NT2/D1 (cell line): ENCODE measurements around the gene SH3PXD2B.

Experiments
- YY1 ChIP-seq: IDR thresholded peaks from 2 replicates; pipeline ENCODE4 v1.6.1; 2011; ENCODE audit not compliant: insufficient read length, insufficient read depth
- ZNF274 ChIP-seq: IDR thresholded peaks from 2 replicates; pipeline ENCODE4 v1.6.1; 2011; ENCODE audit warnings: mild to moderate bottlenecking, low read depth, low read length

DNA sequence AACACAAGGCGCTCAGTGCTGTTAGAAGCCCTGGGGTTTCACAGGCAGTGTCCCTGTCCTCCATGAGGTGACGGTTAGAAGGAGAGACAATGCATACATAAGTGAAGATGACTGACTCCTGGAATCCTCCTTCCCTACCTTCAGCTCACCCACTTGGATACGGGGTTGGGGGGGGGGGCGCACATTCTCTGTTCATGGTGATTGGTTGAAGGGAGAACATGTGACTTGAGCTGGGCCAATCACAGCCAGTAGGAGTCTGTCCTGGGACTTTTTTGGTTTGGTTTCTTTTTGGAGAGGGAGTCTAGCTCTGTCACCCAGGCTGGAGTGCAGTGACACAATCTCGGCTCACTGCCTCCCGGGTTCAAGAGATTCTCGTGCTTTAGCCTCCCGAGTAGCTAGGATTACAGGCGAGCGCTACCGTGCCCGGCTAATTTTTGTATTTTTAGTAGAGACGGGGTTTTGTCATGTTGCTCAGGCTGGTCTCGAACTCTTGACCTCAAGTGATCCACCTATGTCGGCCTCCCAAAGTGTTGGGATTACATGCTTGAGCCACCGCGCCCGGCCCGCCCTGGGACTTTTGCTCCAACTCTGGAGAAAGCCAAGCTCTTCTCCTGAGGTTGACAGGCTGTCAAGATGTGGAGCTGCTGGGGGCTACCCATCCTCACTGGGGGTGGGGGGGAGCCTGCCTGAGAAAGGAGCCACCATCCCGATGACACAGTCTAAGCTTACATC is 30.8 kb downstream of the SH3PXD2B start:
- TF ChIP-seq YY1 (no peak), ZNF274 (no peak)
